ENCODE results near the gene SLC7A11. TPM values are rescaled to one million over a fixed set of nuclear protein-coding genes. Genes with fewer than 3 reads are reported as not detected.

Gene SLC7A11
- total and polyA plus RNA-seq, 2 of the 4 experiments (the other 2 are of a cell fraction): 8.3 to 24.7 TPM

DNA sequence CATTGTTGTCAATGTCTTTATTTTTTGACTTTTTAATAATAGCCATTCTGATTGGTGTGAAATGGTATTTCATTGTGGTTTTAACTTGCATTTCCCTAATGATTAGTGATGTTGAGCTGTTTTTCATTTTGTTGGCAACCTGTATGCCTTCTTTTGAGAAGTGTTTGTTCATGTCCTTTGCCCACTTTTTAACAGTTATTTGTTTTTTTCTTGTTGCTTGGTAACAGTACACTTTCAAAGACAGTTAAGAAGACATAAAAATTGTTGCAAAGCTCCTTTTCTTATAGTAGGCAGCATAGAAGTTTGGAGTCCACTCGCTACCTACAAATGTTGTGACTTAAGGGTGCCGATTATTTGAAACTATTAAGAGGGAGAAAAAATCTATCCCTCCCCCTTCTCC is 48.7 kb upstream of the SLC7A11 start:
- Histone ChIP-seq H3K9ac (ENCODE audit: low read depth, low read length) (no peak overlapping the region), H4K20me1 (ENCODE audit: insufficient read depth, low read length) (no peaks in the 10 kb centered on the region), H2AK5ac (ENCODE audit: low read depth, low read length) (no peak overlapping the region), H2BK120ac (ENCODE audit: low read depth, low read length) (no peak overlapping the region), H2BK15ac (ENCODE audit: low read depth, low read length) (no peak overlapping the region), H2BK5ac (ENCODE audit: low read depth, low read length, poor library complexity, severe bottlenecking) (no peak overlapping the region), H3K14ac (replicated peaks; ENCODE audit: low read depth, low read length) (no peak overlapping the region), H4K8ac (ENCODE audit: low read depth in 2 of 2, low read length in 2 of 2) (no peak overlapping the region), H3K4me1 (ENCODE audit: control insufficient read depth, insufficient read depth, low read length) (no peaks in the 10 kb centered on the region), H2AK9ac (replicated peaks; ENCODE audit: low read depth, low read length, poor library complexity) (no peak overlapping the region), H3K18ac (ENCODE audit: low read depth, low read length) (no peak overlapping the region), H4K91ac (ENCODE audit: insufficient read depth, low read depth, low read length) (no peak overlapping the region), H2BK20ac (ENCODE audit: low read depth, low read length) (no peak overlapping the region), H3K27ac (ENCODE audit: insufficient read depth, low read length) (no peak overlapping the region), H3K79me1 (ENCODE audit: low read depth in 1 of 2, low read length in 2 of 2) (no peaks in the 10 kb centered on the region), H3K23ac (ENCODE audit: low read depth, low read length) (no peak overlapping the region), H3K36me3 (ENCODE audit: control insufficient read depth, insufficient read depth, low read length) (no peaks in the 10 kb centered on the region), H3K4ac (ENCODE audit: low read depth, low read length) (no peak overlapping the region), H3K9me3 (ENCODE audit: control insufficient read depth, insufficient read depth, low read length) (no peaks in the 10 kb centered on the region), H3K27me3 (ENCODE audit: control insufficient read depth, insufficient read depth, low read length) (no peaks in the 10 kb centered on the region), H3K4me2 (ENCODE audit: low read depth, low read length) (no peak overlapping the region), H3K56ac (ENCODE audit: extremely low read depth, insufficient read depth, low read length) (no peak overlapping the region), H4K5ac (ENCODE audit: low read depth, low read length) (no peak overlapping the region), H3K4me3 (ENCODE audit: insufficient read depth, low read depth, low read length) (no peak overlapping the region), H2AFZ (replicated peaks; ENCODE audit: low read length, poor library complexity) (no peak overlapping the region), H3K9me1 (ENCODE audit: insufficient read depth, low read length) (no peaks in the 10 kb centered on the region)
- DNase-seq (no peak), ATAC-seq (ENCODE audit: low read depth) (no peak)
- ChIA-PET POLR2A (ENCODE audit: unreplicated experiment) (no interaction called here), CTCF (interaction anchor here (0.6 kb wide), 1 partner anchor 643 kb away, joined by 3 read pairs; no protein-coding TSS in a partner anchor)
- intact Hi-C loops (cut with micrococcal nuclease) (no loop called here), in situ Hi-C loops (cut with MboI; ENCODE audit: low sequenced_read_pairs) (no loop called here), dilution Hi-C loops (cut with HindIII; ENCODE audit: low sequenced_read_pairs, unreplicated experiment) (no loop called here)
- TF ChIP-seq MAFK (IDR thresholded peaks at IDR 0.05; ENCODE audit: low read depth, low read length): no peak
- no TSS peak for BruUV-seq (replicated peaks)
- no CpG with 5 or more reads among the region's 2 CpGs for WGBS, 2 experiments (ENCODE audit: extremely low coverage in 2 of 2, insufficient read length in 1 of 2)

All from IMR-90 (cell line).